Thyroid gland (tissue), 4 donors: ENCODE results near the gene TRAPPC1. TPM values are rescaled to one million over a fixed set of nuclear protein-coding genes. Genes with fewer than 3 reads are reported as not detected.

ENCODE experiments used
- DNase-seq, 2 donors: peaks; one replicate each; pipeline ENCODE4 v3.0.0-alpha.2; 2019
- H3K27ac ChIP-seq, 3 donors: fragments of 200-600 bp; sonication (generic); 1 replicate in 2 of 3; 2 replicates in 1 of 3; pipeline ENCODE4 v1.5.1; 2016 to 2019; ENCODE audit warnings: mild to moderate bottlenecking in 1 of 3, moderate library complexity in 1 of 3
- H3K27me3 ChIP-seq: fragments of 200-600 bp; sonication (generic); one replicate; pipeline ENCODE4 v1.5.1; 2019
- H3K36me3 ChIP-seq, 2 donors: fragments of 200-600 bp; sonication (generic); one replicate each; pipeline ENCODE4 v1.5.1; 2016 to 2019
- H3K4me1 ChIP-seq, 2 donors: fragments of 200-600 bp; sonication (generic); one replicate each; pipeline ENCODE4 v1.5.1; 2017 to 2019
- H3K4me3 ChIP-seq, 3 donors: fragments of 200-600 bp; sonication (generic); replicated peaks in 1 of 3; 1 replicate in 2 of 3; 2 replicates in 1 of 3; pipeline ENCODE4 v1.5.1; 2016; ENCODE audit warnings: mild to moderate bottlenecking in 1 of 3
- H3K9me3 ChIP-seq: fragments of 200-600 bp; sonication (generic); one replicate; pipeline ENCODE4 v1.5.1; 2017
- POLR2A ChIP-seq, 2 donors: fragments of 450-650 bp; IDR thresholded peaks; one replicate each; pipeline ENCODE4 v1.6.1; 2017; ENCODE audit warnings: antibody characterized with exemption in 2 of 2, mild to moderate bottlenecking in 2 of 2, moderate library complexity in 1 of 2
- WGBS, 2 donors: methylation state at CpG; one replicate each; pipeline ENCODE4 v1.1.5; 2017; 5-methylcytosine and 5-hydroxymethylcytosine counted together
- intact Hi-C: fragments of 100-400 bp; cut with DNase I; formaldehyde crosslinking; loops from one replicate; pipeline ENCODE4 v1.15.1; 2023
- total RNA-seq, 4 donors: library from RNA; depleted of rRNA; stranded (reverse); fragments of >200 nt; gene quantifications; one replicate each; pipeline ENCODE4 v1.2.3, GENCODE V29; 2016
- TF ChIP-seq, protein P1 (sequence below), 6 experiments: fragments of 200-600 bp in 3 of 6; fragments of 450-650 bp in 3 of 6; sonication (generic) in 3 of 6; IDR thresholded peaks; one replicate each; pipeline ENCODE4 v1.5.1; 2016 to 2019; ENCODE audit warnings: antibody characterized with exemption in 6 of 6, mild to moderate bottlenecking in 2 of 6, inconsistent platforms in 1 of 6, moderate library complexity in 1 of 6

Gene TRAPPC1
- total RNA-seq, 4 donors from 2014 or later: 40.2 to 59.0 (median 53.4) TPM

DNA sequence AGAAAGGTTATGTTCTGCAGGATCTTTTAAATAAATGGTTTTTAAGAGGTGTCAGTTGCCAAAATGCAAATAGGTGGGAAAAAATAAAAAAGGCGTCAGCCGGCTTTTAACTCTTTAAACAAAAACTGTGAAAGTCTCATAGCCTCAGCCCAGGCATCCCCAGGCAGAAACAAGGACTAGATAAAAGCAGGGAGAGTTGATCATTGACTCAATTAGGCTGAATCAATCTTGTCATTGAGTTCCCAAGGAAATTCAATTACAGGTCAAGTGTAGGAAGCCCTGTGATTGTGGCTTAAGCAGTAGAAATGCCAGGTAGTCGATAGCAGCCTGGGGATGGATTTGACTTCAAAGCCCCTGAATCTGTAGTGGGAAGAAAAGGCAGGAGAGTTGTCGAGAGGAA lies 39.9 kb upstream of the TRAPPC1 start:
- no peak for TF ChIP-seq POLR2A (IDR thresholded peaks at IDR 0.05)
- TF ChIP-seq, protein P1, sequence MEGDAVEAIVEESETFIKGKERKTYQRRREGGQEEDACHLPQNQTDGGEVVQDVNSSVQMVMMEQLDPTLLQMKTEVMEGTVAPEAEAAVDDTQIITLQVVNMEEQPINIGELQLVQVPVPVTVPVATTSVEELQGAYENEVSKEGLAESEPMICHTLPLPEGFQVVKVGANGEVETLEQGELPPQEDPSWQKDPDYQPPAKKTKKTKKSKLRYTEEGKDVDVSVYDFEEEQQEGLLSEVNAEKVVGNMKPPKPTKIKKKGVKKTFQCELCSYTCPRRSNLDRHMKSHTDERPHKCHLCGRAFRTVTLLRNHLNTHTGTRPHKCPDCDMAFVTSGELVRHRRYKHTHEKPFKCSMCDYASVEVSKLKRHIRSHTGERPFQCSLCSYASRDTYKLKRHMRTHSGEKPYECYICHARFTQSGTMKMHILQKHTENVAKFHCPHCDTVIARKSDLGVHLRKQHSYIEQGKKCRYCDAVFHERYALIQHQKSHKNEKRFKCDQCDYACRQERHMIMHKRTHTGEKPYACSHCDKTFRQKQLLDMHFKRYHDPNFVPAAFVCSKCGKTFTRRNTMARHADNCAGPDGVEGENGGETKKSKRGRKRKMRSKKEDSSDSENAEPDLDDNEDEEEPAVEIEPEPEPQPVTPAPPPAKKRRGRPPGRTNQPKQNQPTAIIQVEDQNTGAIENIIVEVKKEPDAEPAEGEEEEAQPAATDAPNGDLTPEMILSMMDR (IDR thresholded peaks at IDR 0.05): no peak
- intact Hi-C loops: no loop called here
- no peaks in the 10 kb centered on the region for H3K9me3 ChIP-seq
- DNase-seq: no peak
- 57 to 65% methylated on average over 4 of the region's 4 CpGs for WGBS, 2 donors
- H3K27me3 ChIP-seq: no peaks in the 10 kb centered on the region
- no peaks in the 10 kb centered on the region for H3K36me3 ChIP-seq
- H3K4me1 ChIP-seq: no peaks in the 10 kb centered on the region
- H3K27ac ChIP-seq: no peak overlapping the region
- no peak overlapping the region for H3K4me3 ChIP-seq

DNA sequence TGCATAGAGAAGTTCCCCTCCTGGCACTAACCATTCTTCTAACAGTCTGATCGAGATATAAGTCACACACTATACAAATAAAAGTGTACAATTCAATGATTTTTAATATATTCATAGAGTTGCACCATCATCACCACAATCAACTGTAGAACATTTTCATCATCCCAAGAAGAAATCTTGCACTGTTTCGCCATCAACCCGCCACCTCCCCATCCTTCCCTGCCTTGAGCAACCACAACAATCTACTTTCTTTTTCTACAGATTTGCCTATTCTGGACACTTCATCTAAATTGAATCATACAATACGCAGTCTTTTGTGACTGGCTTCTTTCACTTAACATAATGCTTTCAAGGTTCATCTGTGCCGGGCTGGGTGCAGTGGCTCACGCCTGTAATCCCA lies 37.7 kb upstream of the TRAPPC1 start:
- no peak for DNase-seq
- TF ChIP-seq, protein P1 (IDR thresholded peaks at IDR 0.05): no peak
- no peak for TF ChIP-seq POLR2A (IDR thresholded peaks at IDR 0.05)

DNA sequence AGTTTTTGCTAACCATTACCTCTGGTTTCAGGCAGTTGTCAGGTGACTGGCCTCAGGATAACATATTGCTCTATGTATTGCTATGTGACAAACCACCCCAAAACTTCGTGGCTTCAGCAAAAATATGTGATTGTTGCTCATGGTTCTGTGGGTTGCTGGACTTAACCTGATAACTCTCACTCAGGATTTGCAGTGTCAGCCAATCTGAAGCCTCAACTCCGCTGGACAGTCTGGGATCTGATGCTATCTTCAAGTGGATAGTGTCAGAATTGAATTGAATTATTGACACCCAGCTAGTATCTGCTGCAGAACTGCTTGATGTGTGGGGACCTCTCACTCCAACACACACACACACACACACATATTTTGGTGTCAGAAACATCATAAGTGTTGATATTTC lies 36.0 kb upstream of the TRAPPC1 start:
- Histone ChIP-seq H3K36me3 (no peaks in the 10 kb centered on the region), H3K4me1 (no peaks in the 10 kb centered on the region), H3K27me3 (no peaks in the 10 kb centered on the region), H3K4me3 (no peak overlapping the region), H3K27ac (no peak overlapping the region), H3K9me3 (no peaks in the 10 kb centered on the region)
- intact Hi-C loops: no loop called here
- no peak for DNase-seq
- TF ChIP-seq, protein P1 (IDR thresholded peaks at IDR 0.05): no peak
- TF ChIP-seq POLR2A (IDR thresholded peaks at IDR 0.05): no peak
- 55 to 63% methylated on average over 2 of the region's 2 CpGs for WGBS, 2 donors

More for the DNA sequence above, 37.7 kb upstream of the TRAPPC1 start:
- WGBS, 2 donors: 90 to 92% methylated on average over 6 of the region's 6 CpGs
- Histone ChIP-seq H3K27me3 (no peaks in the 10 kb centered on the region), H3K27ac (no peak overlapping the region), H3K4me3 (no peak overlapping the region), H3K36me3 (no peaks in the 10 kb centered on the region), H3K9me3 (no peaks in the 10 kb centered on the region), H3K4me1 (no peaks in the 10 kb centered on the region)
- intact Hi-C loops: no loop called here

DNA sequence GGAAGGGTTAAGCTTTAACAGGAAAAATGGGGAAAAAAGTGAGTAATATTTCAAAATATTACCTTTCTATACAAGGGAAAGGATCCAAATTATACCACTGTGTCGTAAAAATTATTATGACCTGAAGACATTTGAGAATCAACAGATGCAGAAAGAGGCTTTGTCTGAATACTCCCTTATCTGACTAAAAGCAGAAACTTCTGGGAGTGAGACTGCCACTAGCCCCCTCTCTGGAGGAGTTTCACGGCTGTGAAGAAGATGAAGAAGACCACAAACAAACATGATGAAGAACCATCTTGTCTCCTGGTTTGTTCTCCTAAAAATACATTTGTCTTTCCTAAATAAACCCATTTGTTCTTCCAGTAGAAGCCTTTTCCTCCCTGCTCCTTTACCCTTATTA lies 29.7 kb upstream of the TRAPPC1 start:
- Histone ChIP-seq H3K36me3 (no peaks in the 10 kb centered on the region), H3K27ac (no peak overlapping the region), H3K27me3 (no peaks in the 10 kb centered on the region), H3K9me3 (no peaks in the 10 kb centered on the region), H3K4me1 (no peaks in the 10 kb centered on the region), H3K4me3 (no peak overlapping the region)
- DNase-seq: no peak
- TF ChIP-seq, protein P1 (IDR thresholded peaks at IDR 0.05): no peak
- intact Hi-C loops: no loop called here
- 57 to 58% methylated on average over 2 of the region's 2 CpGs for WGBS, 2 donors

DNA sequence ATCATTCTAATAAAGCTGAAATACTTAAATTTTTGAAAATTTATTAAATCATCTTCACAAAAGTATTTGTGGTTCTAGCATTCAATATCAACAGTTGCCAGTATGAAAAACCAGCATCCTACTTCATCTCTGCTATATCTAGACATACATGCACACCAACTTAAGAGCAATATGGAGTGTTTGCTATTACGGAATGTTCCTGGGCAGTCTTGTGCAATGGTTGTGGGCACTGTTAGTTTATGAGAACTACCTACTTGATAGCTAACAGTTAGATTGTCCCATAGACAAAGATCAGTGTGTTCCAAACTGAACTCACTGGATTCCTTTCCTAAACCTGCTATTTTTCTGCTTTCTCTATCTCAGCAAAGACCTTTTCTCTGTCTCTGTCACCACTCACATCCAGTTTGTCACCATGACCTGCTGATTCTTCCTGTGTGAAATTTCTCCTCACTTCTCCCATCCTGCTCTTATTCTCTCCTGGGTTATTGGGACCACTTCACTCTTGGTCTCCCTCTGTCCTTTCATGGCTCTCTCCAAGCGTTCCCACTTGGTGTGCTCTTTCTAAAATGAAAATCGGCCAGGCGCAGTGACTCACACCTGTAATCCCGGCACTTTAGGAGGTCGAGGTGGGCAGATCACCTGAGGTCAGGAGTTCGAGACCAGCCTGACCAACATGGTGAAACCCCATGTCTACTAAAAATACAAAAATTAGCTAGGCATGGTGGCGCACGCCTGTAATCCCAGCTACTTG lies 27.9 kb upstream of the TRAPPC1 start:
- intact Hi-C loops: no loop called here
- no peaks in the 10 kb centered on the region for H3K27me3 ChIP-seq
- H3K9me3 ChIP-seq: no peaks in the 10 kb centered on the region
- DNase-seq: no peak
- no peaks in the 10 kb centered on the region for H3K36me3 ChIP-seq
- H3K4me3 ChIP-seq: no peak overlapping the region
- TF ChIP-seq, protein P1 (IDR thresholded peaks at IDR 0.05): no peak
- TF ChIP-seq POLR2A (IDR thresholded peaks at IDR 0.05): no peak
- no peaks in the 10 kb centered on the region for H3K4me1 ChIP-seq
- no peak overlapping the region for H3K27ac ChIP-seq
- WGBS, 2 donors: 91 to 94% methylated on average over 9 of the region's 9 CpGs
